HepG2 (cell line): ENCODE results near the gene NTRK2. TPM values are rescaled to one million over a fixed set of nuclear protein-coding genes. Genes with fewer than 3 reads are reported as not detected.

ENCODE experiments used
- ATAC-seq: fragments of 200-7000 bp; cut with Tn5 transposase; 3 replicates; pipeline ENCODE4 v1.9.1; 2020; ENCODE audit warnings: mild to moderate bottlenecking, moderate library complexity
- BruUV-seq: library from RNA; stranded (reverse); fragments of 400-500 nt; replicated peaks from 2 replicates; lab custom pipeline; 2021; lab: Mats Ljungman, UMichigan
- CTCF ChIA-PET: fragments of 300-600 bp; formaldehyde crosslinking; extraction: SDS; loops from one replicate; lab custom pipeline; 2021; ENCODE audit warnings: low total read pairs, inconsistent platforms, low intra/inter-chr PET ratio; lab: Yijun Ruan, JAX
- POLR2A ChIA-PET: fragments of 350-600 bp; sonication (Branson Sonifier 250); formaldehyde crosslinking; loops from one replicate; lab custom pipeline; 2020; ENCODE audit warnings: antibody characterized with exemption, inconsistent platforms; lab: Yijun Ruan, JAX
- DNase-seq: peaks from one replicate; pipeline ENCODE4 v3.0.0-alpha.2; 2015; ENCODE audit warnings: low spot score
- FAIRE-seq: peaks from 3 replicates; lab custom pipeline; 2011; peaks lifted over from hg19 to GRCh38; lab: Jason Lieb, UNC
- H2AFZ ChIP-seq: one replicate; pipeline ENCODE4 v1.6.1; 2011; ENCODE audit warnings: low read length, inconsistent platforms
- H3K27ac ChIP-seq: fragments of 300-600 bp; 3 replicates; pipeline ENCODE4 v1.8.0; 2011; ENCODE audit warnings: mixed run types, mild to moderate bottlenecking, mixed read lengths, low read length, inconsistent platforms; ENCODE audit not compliant: insufficient read depth; ENCODE audit errors: extremely low read length
- H3K27me3 ChIP-seq, 2 experiments: fragments of 200-600 bp in 1 of 2; 2 replicates in 1 of 2; 3 replicates in 1 of 2; pipeline versions ENCODE4 v1.6.0 to v1.8.0; 2011; ENCODE audit warnings: low read length in 2 of 2, mild to moderate bottlenecking in 2 of 2, moderate library complexity in 2 of 2, inconsistent platforms in 1 of 2; ENCODE audit not compliant: insufficient read depth in 2 of 2, control insufficient read depth in 1 of 2
- H3K36me3 ChIP-seq, 2 experiments: fragments of 200-600 bp in 1 of 2; replicated peaks in 1 of 2; 2 replicates in 1 of 2; 3 replicates in 1 of 2; pipeline versions ENCODE4 v1.5.1 to v1.8.0; 2011; ENCODE audit warnings: low read length in 2 of 2, inconsistent platforms in 1 of 2; ENCODE audit not compliant: insufficient read depth in 2 of 2, control insufficient read depth in 1 of 2
- H3K4me1 ChIP-seq: 2 replicates; pipeline ENCODE4 v1.5.1; 2012; ENCODE audit warnings: low read length, inconsistent platforms; ENCODE audit not compliant: insufficient read depth
- H3K4me2 ChIP-seq: 2 replicates; pipeline ENCODE4 v1.6.0; 2011; ENCODE audit warnings: low read depth, low read length, inconsistent platforms
- H3K4me3 ChIP-seq, 3 experiments: fragments of 200-600 bp in 1 of 3; sonication (generic), shearing (Covaris generic) in 1 of 3; replicated peaks in 1 of 3; 2 replicates each; pipeline ENCODE4 v1.5.1; 2011 to 2016; ENCODE audit warnings: low read length in 3 of 3, inconsistent platforms in 2 of 3, low read depth in 2 of 3, mild to moderate bottlenecking in 2 of 3, control low read depth in 1 of 3, mixed read lengths in 1 of 3; ENCODE audit not compliant: insufficient read depth in 1 of 3
- H3K79me2 ChIP-seq: one replicate; pipeline ENCODE4 v1.6.1; 2011; ENCODE audit warnings: low read length, inconsistent platforms; ENCODE audit not compliant: insufficient read depth
- H3K9ac ChIP-seq: 2 replicates; pipeline ENCODE4 v1.6.0; 2011; ENCODE audit warnings: mild to moderate bottlenecking, low read depth, low read length, inconsistent platforms; ENCODE audit not compliant: insufficient read depth
- H3K9me3 ChIP-seq: 2 replicates; pipeline ENCODE4 v1.5.1; 2012; ENCODE audit warnings: mild to moderate bottlenecking, low read length
- H4K20me1 ChIP-seq: 2 replicates; pipeline ENCODE4 v1.6.0; 2011; ENCODE audit warnings: inconsistent platforms, mild to moderate bottlenecking, low read length, moderate library complexity; ENCODE audit not compliant: insufficient read depth
- AGO1 ChIP-seq: fragments of 200-400 bp; formaldehyde crosslinking; IDR thresholded peaks from 2 replicates; pipeline ENCODE4 v1.6.1; 2017; ENCODE audit warnings: mild to moderate bottlenecking, low read depth, low read length, moderate library complexity; ENCODE audit not compliant: poor library complexity, severe bottlenecking
- ARHGAP35 ChIP-seq: sonication (generic); formaldehyde crosslinking; IDR thresholded peaks from 2 replicates; pipeline ENCODE4 v1.9.0; 2022; ENCODE audit warnings: mild to moderate bottlenecking, inconsistent platforms, moderate library complexity, missing genetic modification reagents, borderline replicate concordance
- CENPT ChIP-seq: sonication (generic); formaldehyde crosslinking; IDR thresholded peaks from 2 replicates; pipeline ENCODE4 v1.8.0; 2022; ENCODE audit warnings: low read depth, mild to moderate bottlenecking, moderate library complexity, missing genetic modification reagents
- DDIT3 ChIP-seq: sonication (generic); formaldehyde crosslinking; IDR thresholded peaks from 2 replicates; pipeline ENCODE4 v1.4.0; 2020; ENCODE audit warnings: mild to moderate bottlenecking, missing genetic modification reagents
- DNMT3B ChIP-seq: conservative IDR thresholded peaks from 2 replicates; pipeline ENCODE4 v1.6.1; 2016; ENCODE audit warnings: missing biosample characterization, control low read depth
- ETV5 ChIP-seq: IDR thresholded peaks from 2 replicates; pipeline ENCODE4 v1.6.1; 2018; ENCODE audit warnings: missing biosample characterization, missing genetic modification reagents, inconsistent platforms, borderline replicate concordance
- GATA4 ChIP-seq: sonication (generic); IDR thresholded peaks from 2 replicates; pipeline ENCODE4 v1.6.1; 2016; ENCODE audit warnings: antibody characterized with exemption, low read depth, borderline replicate concordance
- NKX3-1 ChIP-seq: sonication (generic); formaldehyde crosslinking; IDR thresholded peaks from 2 replicates; pipeline ENCODE4 v1.5.0; 2020; ENCODE audit warnings: missing genetic modification reagents
- PBX2 ChIP-seq: IDR thresholded peaks from 2 replicates; pipeline ENCODE4 v1.6.1; 2016; ENCODE audit warnings: control low read depth
- PLRG1 ChIP-seq: fragments of 450-650 bp; conservative IDR thresholded peaks from 2 replicates; pipeline ENCODE4 v1.6.1; 2016
- PTBP1 ChIP-seq: fragments of 200-400 bp; formaldehyde crosslinking; IDR thresholded peaks from 2 replicates; pipeline ENCODE4 v1.6.1; 2018; ENCODE audit warnings: low read length, low read depth; ENCODE audit not compliant: poor library complexity, severe bottlenecking
- RAD51 ChIP-seq: fragments of 450-650 bp; IDR thresholded peaks from 2 replicates; pipeline ENCODE4 v1.6.1; 2016; ENCODE audit warnings: borderline replicate concordance
- RBM22 ChIP-seq: fragments of 200-400 bp; formaldehyde crosslinking; optimal IDR thresholded peaks from 2 replicates; pipeline ENCODE3; 2017; ENCODE audit warnings: mild to moderate bottlenecking, low read length, moderate library complexity
- TEAD3 ChIP-seq: optimal IDR thresholded peaks from 2 replicates; pipeline ENCODE3; 2016; ENCODE audit warnings: borderline replicate concordance
- ZNF232 ChIP-seq: sonication (generic); formaldehyde crosslinking; IDR thresholded peaks from 2 replicates; pipeline ENCODE4 v1.4.0; 2020; ENCODE audit warnings: missing genetic modification reagents, borderline replicate concordance
- ZNF276 ChIP-seq: sonication (generic); formaldehyde crosslinking; IDR thresholded peaks from 2 replicates; pipeline ENCODE4 v1.4.0; 2020; ENCODE audit warnings: mild to moderate bottlenecking, low read depth, missing genetic modification reagents
- ZNF326 ChIP-seq: sonication (generic); formaldehyde crosslinking; IDR thresholded peaks from 2 replicates; pipeline ENCODE4 v1.4.0; 2020; ENCODE audit warnings: missing genetic modification reagents, borderline replicate concordance
- ZNF563 ChIP-seq: sonication (generic); formaldehyde crosslinking; IDR thresholded peaks from 2 replicates; pipeline ENCODE4 v1.8.0; 2022; ENCODE audit warnings: mild to moderate bottlenecking, moderate library complexity, missing genetic modification reagents
- ZNF788 ChIP-seq: sonication (generic); formaldehyde crosslinking; IDR thresholded peaks from 2 replicates; pipeline ENCODE4 v1.5.0; 2020; ENCODE audit warnings: mild to moderate bottlenecking, missing genetic modification reagents, borderline replicate concordance
- WGBS: methylation state at CpG from one replicate; pipeline ENCODE4 v1.1.6; 2017; ENCODE audit warnings: low lambda C conversion rate; 5-methylcytosine and 5-hydroxymethylcytosine counted together
- in situ Hi-C: cut with HindIII; loops from 2 replicates; pipeline ENCODE4 v1.10.0; 2017; ENCODE audit warnings: low pct_unique_long_range_greater_than_20kb; ENCODE audit not compliant: extremely low pct_ligation_motif_present
- intact Hi-C: fragments of 100-400 bp; cut with micrococcal nuclease; formaldehyde crosslinking; loops from one replicate; pipeline ENCODE4 v1.10.0; 2022; ENCODE audit not compliant: unreplicated experiment
- polyA plus RNA-seq, 8 experiments: library from polyadenylated mRNA; depleted of rRNA in 3 of 8; stranded (reverse) in 7 of 8; unstranded in 1 of 8; fragments of >200 nt; fragmentation: Illumina TruSeq in 4 of 8; extraction: Trizol in 4 of 8; gene quantifications; 2 replicates each; pipeline versions ENCODE4 v1.2.1 to v1.2.3, GENCODE V29; 2011 to 2016; ENCODE audit warnings: low read depth in 4 of 8, missing spikeins in 1 of 8, mixed read lengths in 1 of 8; ENCODE audit not compliant: insufficient read depth in 1 of 8
- total RNA-seq, 5 experiments: library from RNA; depleted of rRNA; stranded (reverse); fragments of >200 nt; fragmentation: Illumina TruSeq; extraction: Trizol; gene quantifications; 2 replicates each; pipeline ENCODE4 v1.2.3, GENCODE V29; 2016; ENCODE audit warnings: low read depth in 1 of 5

NTRK2 gene
- total and polyA plus RNA-seq, 2 of the 13 experiments (the other 11 are each of a cell fraction or from before 2014, with no cell fraction given): not detected

GRCh38 chr9:84791643-84792042, 122.1 kb downstream of the NTRK2 start:
- FAIRE-seq: no peak
- Histone ChIP-seq H2AFZ (no peak overlapping the region), H3K27me3 (no peaks in the 10 kb centered on the region), H3K4me3 (no peak overlapping the region), H3K4me2 (no peak overlapping the region), H4K20me1 (no peaks in the 10 kb centered on the region), H3K27ac (no peak overlapping the region), H3K4me1 (no peaks in the 10 kb centered on the region), H3K9me3 (no peaks in the 10 kb centered on the region), H3K79me2 (no peaks in the 10 kb centered on the region), H3K36me3 (no peaks in the 10 kb centered on the region), H3K9ac (no peak overlapping the region)
- WGBS: 1% methylated on average over 2 of the region's 2 CpGs
- POLR2A ChIA-PET: no interaction called here
- no peak for ATAC-seq
- no TSS peak for BruUV-seq
- DNase-seq: no peak
- in situ Hi-C loops: no loop called here
- TF ChIP-seq RAD51: no peak
- no peak for TF ChIP-seq CENPT (CRISPR knock-in tag)
- no peak for TF ChIP-seq AGO1
- no peak for TF ChIP-seq DDIT3 (CRISPR knock-in tag)
- TF ChIP-seq ARHGAP35: no peak
- TF ChIP-seq RBM22: no peak
- TF ChIP-seq ZNF276 (CRISPR knock-in tag): no peak
- no peak for TF ChIP-seq PTBP1
- TF ChIP-seq NKX3-1: no peak
- TF ChIP-seq DNMT3B (CRISPR knock-in tag): no peak
- TF ChIP-seq ZNF326 (CRISPR knock-in tag): no peak
- TF ChIP-seq ZNF563: no peak
- TF ChIP-seq PLRG1: no peak
- TF ChIP-seq ETV5 (CRISPR knock-in tag): no peak
- TF ChIP-seq ZNF232 (CRISPR knock-in tag): no peak
- no peak for TF ChIP-seq PBX2 (CRISPR knock-in tag)
- TF ChIP-seq GATA4: no peak
- no peak for TF ChIP-seq TEAD3
- TF ChIP-seq ZNF788 (CRISPR knock-in tag): no peak
- intact Hi-C loops: no loop called here
- CTCF ChIA-PET: no interaction called here
